ENCODE results near the gene PLEKHS1.
A peak's percentile ranks its signal among the peaks of the same experiment; 100 is the strongest.
"Not testable (repeated sequence)": the region's sequence is repeated elsewhere in the genome, so short reads cannot be mapped to it uniquely, and the experiment has no call there.

PLEKHS1 gene

DNA sequence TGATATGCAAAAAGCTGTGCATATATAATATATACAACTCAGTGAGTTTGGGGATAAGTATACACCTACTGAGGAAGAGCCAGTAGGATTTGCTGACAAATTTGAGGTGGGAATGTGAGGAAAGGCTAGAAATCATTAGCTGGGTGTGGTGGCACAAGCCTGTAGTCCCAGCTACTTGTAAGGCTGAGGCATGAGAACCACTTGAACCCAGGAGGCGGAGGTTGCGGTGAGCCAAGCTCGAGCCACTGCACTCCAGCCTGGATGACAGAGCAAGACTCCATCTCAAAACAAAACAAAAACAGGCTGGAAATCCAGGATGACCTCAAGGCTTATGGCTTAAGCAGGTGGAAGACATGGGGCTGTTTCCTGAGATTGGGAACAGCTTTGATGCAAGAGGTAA is 10.6 kb upstream of the PLEKHS1 start:
- no peak for DNase-seq (ENCODE audit: low spot score)

DNA sequence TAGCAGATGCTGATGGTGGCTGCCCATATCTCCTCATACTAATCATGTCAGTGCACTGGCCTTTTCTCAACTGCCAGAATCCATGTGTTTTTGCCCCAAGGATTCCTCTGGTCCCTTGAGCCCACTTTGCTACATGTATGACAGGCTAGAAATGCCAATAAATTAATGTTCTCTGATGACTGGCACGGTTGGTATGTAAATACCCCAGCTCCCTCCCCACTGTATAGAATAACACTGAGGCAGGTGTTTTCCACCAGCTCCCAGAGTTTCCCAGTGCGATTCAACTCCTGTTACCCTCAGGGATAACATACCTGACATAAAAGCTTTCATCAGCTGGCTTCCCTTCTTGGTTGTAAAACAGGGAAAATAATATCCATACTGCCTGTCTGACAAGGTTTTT is 9.0 kb upstream of the PLEKHS1 start:
- DNase-seq (ENCODE audit: low spot score): no peak

DNA sequence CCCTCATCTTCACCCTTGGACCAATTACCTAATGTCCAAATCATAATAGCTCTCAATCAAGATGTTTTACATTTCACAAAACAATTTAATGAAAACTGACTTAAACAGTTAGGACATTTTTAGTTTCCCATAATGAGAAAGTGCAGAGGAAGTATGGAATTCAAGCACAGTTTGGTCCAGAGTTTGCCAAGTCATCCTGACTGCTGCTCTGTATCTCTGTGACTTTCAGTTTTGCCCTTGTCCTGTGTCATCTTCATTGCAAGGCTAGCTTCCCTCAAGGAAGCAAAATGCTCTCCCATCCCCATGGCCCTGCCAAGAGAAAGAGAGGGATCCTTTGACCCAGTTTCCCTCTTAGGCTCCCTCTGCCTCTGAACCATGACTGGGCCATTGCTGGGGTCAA is 7.9 kb upstream of the PLEKHS1 start:
- no peak for DNase-seq (ENCODE audit: low spot score)

DNA sequence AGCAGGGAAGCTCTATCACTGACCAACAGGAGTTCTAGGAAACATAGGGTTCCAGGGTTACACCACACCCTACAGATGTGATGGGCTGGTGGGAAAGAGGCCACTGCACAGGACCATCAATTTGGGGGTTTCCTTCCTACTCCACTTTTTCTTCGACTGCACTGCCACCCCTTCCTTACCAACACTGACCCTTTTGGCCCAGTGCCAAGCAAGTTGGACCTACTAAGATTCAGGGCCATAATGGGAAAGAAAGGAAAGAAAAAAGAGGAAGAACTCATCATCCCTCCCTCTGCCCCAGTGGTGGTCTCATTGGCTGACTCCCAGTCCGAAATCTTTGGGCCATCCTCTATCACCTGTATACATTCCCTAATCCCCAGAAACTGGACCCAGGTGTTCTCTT is 6.1 kb upstream of the PLEKHS1 start:
- no peak for DNase-seq (ENCODE audit: low spot score)

DNA sequence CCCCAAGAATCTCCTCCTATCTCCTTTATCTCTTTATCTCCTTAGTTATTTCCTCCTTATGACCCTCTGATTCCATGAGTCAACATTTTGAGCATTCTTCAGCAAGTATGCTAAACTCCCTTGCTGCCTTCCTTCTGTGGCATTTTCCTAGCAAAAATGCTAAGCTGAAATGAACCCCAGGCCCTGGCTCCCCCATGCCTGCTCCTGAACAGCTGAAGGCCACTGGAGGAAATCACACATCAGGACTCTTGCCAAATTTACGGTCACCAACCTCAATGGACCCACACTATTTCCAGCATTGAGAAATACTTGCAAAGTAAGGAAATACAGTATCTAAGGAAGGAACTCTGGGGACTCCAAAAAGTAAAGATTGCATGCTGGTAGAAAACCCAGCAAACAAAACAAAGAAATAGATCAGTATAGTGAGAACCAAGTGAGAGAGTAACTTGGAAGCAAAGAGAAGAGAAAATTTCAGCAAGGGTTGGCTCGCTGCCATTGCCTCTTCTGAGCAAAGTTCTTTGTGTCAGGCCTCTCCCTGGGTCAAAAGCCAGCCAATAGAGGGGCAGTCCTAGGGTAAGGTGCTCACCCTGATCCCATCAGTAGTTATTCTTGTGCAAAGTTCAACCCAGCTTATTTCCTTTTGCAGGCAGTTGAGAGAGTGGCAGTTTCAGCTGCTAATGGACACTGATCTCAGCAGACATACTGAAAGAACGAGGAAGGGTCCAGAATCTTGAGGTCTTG is 5.1 kb upstream of the PLEKHS1 start:
- peak; percentile 24 for DNase-seq (ENCODE audit: low spot score)

DNA sequence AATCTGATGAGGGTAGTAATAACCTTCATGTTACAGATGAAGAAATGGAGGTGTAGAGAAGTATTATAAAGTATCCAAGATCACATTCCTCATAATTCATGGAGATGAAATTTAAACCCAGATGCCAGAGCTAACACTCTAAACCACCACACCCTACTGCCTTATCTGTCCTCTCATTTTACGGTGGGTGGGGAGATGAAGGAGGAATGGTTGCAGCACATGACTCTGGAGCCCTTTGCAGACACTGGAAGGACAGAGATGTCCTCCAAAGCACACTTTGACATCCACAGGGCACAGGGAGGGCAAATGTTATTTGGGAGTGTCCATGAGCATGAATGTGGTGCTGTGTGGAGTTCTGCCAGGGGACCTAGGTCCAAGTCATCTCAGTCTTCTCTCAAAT is 1.1 kb downstream of the PLEKHS1 start:
- no peak for DNase-seq (ENCODE audit: low spot score)

DNA sequence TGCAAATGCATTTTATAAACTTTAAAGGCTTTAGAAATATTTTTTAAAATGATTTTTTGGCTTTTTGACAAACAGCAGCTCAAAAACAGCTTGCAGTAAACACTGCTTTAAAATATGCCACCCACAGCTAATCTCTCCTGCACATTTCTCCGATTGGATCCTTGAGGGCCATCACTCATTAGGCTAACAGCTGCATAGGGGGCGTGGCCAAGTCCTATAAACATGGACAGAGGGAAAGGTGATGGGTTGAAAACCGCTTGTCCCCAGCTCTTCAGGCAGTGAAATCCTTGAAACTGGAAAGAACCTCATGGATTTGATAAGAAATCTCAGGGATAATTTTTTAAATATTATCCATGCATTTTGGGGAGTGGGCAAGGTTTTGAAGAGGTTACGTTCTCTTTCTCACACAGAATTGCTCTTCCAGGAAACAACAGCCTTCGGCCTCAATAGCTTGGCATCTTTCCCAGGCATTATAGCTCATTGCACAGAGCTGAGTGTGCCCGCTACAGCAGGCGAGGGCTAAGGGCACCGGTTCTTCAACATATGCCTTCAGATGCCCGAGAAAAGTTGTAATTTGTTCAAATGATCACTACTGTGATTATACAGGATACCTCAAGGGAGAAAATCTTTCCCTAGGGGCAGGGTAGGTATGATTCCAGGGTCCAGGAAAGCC is 1.7 kb downstream of the PLEKHS1 start:
- DNase-seq (ENCODE audit: low spot score): no peak

DNA sequence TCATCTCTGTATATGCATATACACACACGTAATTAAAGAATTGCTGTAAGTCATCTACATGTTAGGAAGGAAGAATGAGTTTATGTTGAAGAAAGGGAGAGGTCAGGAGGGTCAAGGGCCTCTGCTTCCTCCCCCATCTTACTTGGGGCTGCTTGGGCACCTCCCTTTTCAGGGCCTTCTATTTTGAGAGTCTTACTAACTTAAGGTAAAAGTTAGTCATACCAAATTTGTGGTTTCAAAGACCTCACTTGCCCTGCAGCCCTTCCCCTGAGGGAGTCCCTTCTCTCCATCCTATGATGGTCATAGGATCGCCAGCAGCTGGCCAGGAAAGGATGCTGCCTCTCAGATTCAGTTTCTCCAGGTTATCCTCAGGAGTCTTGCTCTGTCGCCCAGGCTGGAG is 2.6 kb downstream of the PLEKHS1 start:
- no peak for DNase-seq (ENCODE audit: low spot score)

DNA sequence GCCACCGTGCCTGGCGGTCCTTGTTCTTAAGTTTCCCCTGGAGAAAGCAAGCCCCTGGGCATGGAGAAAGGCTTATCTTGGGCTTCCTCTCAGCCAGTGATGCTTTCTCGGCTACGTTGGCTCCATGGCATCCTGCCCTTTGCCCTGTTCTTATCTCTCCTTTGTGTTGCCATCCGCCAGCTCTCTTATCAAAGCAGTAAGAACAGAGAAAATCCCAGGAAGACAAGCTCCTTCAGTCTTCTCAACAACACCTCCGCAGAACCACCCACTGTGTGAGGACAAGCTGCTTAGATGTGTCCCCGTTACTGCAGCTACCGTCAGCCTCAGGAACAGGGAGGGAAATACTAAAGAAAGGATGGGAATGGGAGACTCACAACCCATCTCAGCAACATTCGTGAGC is 3.3 kb downstream of the PLEKHS1 start:
- no peak for DNase-seq (ENCODE audit: low spot score)

DNA sequence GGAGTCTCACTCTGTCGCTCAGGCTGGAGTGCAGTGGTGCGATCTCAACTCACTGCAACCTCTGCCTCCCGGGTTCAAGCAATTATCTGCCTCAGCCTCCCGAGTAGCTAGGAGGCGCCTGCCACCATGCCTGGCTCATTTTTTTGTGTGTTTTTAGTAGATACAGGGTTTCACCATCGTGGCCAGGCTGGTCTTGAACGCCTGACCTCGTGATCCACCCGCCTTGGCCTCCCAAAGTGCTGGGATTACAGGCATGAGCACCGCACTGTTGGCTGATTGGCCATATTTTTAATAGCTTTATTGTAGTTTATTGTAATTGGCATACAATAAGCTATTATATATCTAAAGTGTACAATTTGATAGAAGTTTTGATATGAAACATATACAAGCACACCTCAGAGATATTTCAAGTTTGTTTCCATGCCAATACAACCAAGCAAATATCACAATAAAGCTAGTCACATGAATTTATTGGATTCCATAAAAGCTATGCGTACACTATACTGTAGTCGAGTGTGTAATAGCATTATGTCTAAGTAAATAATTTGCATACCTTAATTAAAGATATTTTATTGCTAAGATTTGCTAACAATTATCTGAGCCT is 5.6 kb downstream of the PLEKHS1 start:
- no peak for DNase-seq (ENCODE audit: low spot score)

DNA sequence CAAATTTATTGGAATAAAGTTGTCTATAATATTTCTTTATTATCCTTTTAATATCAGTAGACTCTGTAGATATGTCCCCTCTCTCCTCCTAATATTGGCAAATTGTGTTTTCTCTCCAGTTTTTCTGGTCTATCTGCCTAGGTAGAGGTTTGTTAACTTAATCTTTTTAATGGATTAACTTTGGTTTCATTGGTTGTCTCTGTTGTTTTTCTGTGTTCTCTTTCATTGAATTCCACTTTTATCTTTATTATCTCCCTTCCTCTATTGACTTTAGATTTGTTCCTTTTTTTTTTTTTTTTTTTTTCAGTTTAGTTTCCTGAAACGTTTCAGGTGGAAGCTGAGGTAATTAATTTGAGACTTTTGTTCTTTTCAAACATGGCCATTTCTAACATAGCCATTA is 10.6 kb downstream of the PLEKHS1 start:
- DNase-seq (ENCODE audit: low spot score): no peak

DNA sequence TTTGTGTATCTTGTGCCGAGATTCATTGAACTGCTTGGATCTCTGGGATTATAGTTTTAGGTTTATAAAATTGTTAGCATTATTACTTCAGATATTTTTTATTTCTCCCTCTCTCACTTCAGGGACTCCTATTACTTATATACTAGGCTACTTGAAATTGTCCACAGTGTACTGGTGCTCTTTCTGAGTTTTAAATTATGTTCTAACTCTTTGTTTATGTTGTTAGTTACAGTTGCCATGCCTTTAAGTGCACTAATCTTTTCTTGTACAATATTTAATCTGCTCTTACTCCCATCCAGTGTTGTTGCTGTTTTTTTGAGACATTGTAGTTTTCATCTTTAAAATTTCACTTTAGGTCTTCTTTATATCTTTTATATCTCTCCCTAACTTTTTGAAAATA is 13.1 kb downstream of the PLEKHS1 start:
- DNase-seq (ENCODE audit: low spot score): no peak

DNA sequence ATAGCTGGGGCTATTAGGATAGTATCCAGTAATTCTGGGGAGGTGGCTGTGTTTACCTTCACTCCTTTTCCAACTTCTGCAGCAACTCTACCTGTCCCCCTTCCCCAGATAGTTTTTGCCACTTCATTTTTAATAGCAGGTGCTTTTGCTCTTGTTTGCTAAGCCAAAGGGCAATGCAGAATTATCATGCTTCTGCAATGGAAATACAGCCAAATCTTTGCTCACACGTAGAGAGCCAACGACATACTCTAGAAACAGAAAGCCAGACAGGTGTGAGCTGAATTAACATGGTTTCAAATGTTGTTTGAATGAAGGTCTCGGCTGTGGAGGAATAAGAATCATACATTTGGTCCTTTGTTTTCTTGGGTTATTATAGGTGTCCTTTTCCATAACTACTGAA is 14.4 kb downstream of the PLEKHS1 start:
- no peak for DNase-seq (ENCODE audit: low spot score)

DNA sequence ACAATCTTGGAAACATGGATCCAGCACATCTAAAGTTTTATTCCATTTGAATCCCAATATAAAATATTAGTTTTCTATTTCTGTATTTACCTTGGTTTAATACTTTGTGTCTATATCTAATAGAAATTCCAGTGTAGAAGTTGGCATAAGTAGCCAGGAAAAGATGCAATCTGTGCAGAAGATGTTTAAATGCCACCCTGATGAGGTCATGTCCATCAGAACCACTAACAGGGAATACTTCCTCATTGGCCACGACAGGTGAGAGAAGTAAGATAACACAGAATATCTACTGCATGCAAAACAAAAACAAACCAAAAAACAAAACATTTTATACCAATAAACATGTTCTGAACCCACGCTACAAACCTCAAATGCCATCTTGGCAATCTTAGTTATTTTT is 15.7 kb downstream of the PLEKHS1 start:
- no peak for DNase-seq (ENCODE audit: low spot score)

DNA sequence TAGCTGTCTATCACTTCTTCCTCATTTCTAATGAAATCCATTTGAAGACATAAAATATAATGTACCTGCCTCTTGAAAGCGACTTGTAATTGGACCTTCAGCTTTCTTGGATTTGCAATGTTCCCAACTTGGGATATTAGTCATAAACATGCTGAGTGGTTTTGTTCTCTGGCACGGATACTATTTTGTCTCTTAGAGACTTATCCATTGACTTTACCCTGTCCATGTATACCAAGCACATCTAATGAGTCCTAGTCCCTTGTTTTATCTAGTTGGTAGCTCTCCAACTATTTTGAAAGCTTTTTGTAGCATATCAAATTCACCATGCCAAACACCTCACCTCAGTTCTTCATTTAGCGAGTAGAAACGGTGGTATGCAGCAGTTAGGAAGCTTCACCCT is 18.9 kb downstream of the PLEKHS1 start:
- no peak for DNase-seq (ENCODE audit: low spot score)

DNA sequence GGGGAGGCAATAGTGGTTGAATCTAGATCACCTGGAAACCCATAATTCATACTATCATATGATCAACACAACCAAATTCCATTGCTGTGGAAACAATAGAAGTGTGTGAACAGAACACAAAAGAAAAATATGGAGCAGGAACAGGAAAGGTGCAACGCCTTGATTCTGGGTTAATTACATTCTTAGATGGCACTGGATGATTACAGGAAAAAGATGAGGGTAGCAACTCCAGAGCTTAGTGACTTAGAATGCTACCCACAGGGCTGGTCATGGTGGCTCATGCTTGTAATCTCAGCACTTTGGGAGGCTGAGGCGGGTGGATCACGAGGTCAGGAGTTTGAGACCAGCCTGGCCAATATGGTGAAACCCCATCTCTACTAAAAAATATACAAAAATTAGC is 19.6 kb downstream of the PLEKHS1 start:
- not testable (repeated sequence) for DNase-seq (ENCODE audit: low spot score)

DNA sequence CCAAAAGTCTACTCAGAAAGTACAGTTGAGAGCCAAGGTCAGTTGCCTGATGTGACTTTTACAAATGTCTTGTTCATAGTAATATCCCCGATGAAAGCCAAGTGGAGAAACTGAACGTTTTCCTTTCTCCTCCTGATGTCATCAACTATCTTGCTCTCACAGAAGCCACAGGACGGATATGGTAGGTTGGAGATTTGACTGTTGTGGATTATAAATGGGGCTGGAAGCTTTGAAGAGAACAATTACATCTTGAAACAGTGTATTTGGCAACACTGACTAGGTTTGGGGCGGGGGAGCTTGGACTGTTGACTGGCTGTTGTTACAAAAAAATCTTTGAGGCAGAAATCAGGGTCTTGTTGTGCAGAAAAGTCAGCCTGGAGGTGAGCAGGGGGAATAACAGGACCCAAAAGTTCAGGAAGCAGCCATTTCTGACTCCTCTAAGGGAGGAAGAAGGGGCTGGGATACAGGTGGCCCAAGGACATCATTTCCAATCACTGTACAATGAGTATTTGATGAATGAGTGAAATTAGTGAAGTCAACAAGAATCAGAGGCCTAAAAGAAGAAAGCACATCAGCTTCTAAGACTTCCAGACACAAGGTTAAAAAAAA is 24.3 kb downstream of the PLEKHS1 start:
- no peak for DNase-seq (ENCODE audit: low spot score)

DNA sequence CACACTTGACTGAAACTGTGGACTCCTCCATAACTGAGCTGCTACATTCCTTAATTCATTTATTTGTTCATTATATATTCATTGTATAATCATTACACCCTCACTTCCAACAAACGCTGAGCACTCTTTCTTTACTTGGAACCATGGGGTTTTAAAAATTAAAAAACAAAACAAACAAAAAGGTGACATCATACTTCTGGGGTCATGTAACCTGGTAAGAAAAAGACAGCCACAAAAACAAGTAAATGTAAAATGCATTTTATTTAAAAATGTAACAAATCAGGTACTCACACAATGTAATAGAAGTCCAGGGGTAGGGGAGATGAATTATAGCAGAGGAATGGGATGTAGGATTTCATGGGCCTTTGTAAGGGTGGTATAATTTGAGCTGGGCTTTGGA is 25.1 kb downstream of the PLEKHS1 start:
- no peak for DNase-seq (ENCODE audit: low spot score)

DNA sequence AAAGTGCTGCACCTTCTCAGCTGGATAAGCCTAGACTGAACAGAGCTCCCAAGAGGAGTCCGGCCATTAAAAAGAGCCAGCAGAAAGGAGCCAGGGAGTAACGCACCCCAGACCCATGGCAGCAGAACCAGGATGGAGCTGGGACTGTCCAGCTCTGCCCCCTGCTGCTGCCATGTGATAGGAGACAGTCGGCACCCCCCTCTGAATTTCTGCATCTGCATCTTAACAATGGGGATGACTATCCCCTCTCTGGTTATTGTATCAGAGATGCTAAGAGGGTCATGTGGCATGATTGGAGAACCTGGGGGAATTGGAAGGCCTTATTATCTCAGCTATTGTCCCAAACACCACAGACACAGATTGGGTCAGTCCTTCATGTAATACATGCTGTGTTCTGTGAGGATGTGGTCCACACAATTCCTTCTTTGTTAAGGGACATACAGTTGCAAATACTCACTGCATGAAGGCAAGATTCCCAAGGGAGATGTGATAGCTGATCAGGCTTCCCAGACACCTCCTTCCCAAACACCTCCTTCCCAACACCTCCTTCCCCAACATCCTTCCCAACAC is 29.3 kb downstream of the PLEKHS1 start:
- no peak for DNase-seq (ENCODE audit: low spot score)

DNA sequence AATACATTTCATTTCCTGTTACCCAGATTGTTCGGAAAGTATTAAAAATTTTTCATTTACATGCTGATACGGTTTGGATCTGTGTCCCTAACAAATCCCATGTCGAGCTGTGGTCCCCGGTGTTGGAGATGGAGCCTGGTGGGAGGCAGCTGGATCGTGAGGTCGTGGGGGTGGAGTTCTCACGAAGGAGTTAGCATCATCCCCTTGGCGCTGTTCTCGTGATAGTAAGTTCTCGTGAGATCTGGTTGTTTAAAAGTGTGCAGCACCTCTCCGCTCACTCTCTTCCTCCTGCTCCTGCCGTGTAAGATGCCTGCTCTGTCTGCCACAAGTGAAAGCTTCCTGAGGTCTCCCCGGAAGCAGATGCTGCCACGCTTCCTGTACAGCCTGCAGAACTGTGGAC is 30.9 kb downstream of the PLEKHS1 start:
- no peak for DNase-seq (ENCODE audit: low spot score)

DNA sequence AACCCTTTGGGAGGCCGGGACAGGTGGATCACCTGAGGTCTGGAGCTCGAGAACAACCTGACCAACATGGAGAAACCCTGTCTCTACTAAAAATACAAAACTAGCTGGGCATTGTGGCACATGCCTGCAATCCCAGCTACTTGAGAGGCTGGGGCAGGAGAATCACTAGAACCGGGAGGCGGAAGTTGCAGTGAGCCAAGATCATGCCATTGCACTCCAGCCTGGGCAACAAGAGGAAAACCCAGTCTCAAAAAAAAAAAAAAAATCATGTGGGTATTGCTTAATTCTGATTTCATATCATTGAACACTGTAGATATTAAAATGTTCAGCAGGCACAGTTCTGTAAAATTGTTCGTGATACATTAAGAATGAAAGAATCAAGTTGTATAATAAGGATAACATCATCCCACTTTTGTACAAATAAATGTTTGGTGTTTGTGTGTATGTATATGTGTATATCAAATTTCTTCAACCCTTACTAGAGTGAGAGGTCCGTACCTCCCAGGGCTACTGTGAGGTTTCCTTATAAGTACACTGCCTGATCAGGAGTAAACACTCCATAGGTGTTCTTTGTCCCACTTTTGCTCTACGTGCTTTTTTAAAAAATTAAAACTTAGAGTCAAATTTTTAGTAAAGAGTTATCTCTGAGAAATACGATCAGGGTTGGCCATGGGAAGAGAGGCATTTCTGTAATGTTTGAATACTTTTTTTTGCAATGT is 31.7 kb downstream of the PLEKHS1 start:
- no peak for DNase-seq (ENCODE audit: low spot score)

DNA sequence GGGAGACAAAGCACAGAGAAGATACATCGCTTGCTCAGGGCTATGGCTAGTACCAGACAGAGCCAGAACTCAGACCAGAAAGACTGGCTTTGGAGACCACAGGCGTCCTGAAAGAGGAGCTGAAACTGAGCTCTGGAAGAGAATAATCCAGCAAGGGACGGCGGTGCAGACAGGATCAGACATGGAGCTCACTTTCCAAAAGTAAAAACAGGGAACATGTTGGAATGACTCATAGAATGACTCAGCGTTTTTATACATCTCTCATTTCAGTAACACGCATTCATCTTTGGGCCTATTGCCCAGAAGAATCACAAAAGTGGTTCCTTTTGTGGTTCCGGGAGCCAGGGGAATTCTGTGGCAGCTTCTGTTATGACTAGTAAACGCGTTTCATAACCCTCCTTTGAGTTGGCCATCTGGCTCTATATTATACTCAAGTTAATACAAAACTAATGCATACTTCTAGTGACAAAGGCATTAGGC is 37.2 kb downstream of the PLEKHS1 start:
- DNase-seq (ENCODE audit: low spot score): peak; percentile 82
